WTC11 (cell line): ENCODE data around the gene F2RL3. TPM values are rescaled to one million over a fixed set of nuclear protein-coding genes. Genes with fewer than 3 reads are reported as not detected.

Experiments
- ATAC-seq: fragments of 200-7000 bp; cut with Tn5 transposase; 2 replicates; pipeline ENCODE4 v1.10.0; 2021; ENCODE audit warnings: mild to moderate bottlenecking, moderate library complexity
- CTCF ChIA-PET: fragments of 300-600 bp; sonication (Branson Sonifier 250); formaldehyde crosslinking; loops from one replicate; lab custom pipeline; 2021; ENCODE audit warnings: antibody characterized with exemption; lab: Charles Lee
- POLR2A ChIA-PET: fragments of 350-600 bp; sonication (Branson Sonifier 250); formaldehyde crosslinking; loops from one replicate; lab custom pipeline; 2021; ENCODE audit warnings: antibody characterized with exemption; lab: Charles Lee
- DNase-seq: peaks from one replicate; pipeline ENCODE4 v3.0.0; 2021; ENCODE audit warnings: low spot score
- H3K27ac Mint-ChIP-seq: 2 replicates; pipeline ENCODE4 v1.8.0; 2021; ENCODE audit warnings: mixed read lengths
- H3K27me3 Mint-ChIP-seq: 2 replicates; pipeline ENCODE4 v1.8.0; 2021; ENCODE audit warnings: low read depth, mild to moderate bottlenecking, moderate library complexity, mixed read lengths
- H3K36me3 Mint-ChIP-seq: 2 replicates; pipeline ENCODE4 v1.8.0; 2021; ENCODE audit warnings: mixed read lengths
- H3K4me1 Mint-ChIP-seq: 2 replicates; pipeline ENCODE4 v1.8.0; 2022; ENCODE audit warnings: mixed read lengths
- H3K4me3 Mint-ChIP-seq: 2 replicates; pipeline ENCODE4 v1.8.0; 2021; ENCODE audit warnings: mild to moderate bottlenecking, moderate library complexity, mixed read lengths
- H3K9me3 Mint-ChIP-seq: 2 replicates; pipeline ENCODE4 v1.8.0; 2021; ENCODE audit warnings: mixed read lengths
- CBFB ChIP-seq: sonication (generic); formaldehyde crosslinking; IDR thresholded peaks from 2 replicates; pipeline ENCODE4 v1.8.1; 2022; ENCODE audit warnings: mild to moderate bottlenecking, low read depth, missing genetic modification reagents
- ELF4 ChIP-seq: sonication (generic); formaldehyde crosslinking; IDR thresholded peaks from 2 replicates; pipeline ENCODE4 v1.8.1; 2022; ENCODE audit warnings: low read depth, mild to moderate bottlenecking, moderate library complexity, missing genetic modification reagents
- FOXJ3 ChIP-seq: sonication (generic); formaldehyde crosslinking; IDR thresholded peaks from 2 replicates; pipeline ENCODE4 v1.9.0; 2021; ENCODE audit warnings: missing genetic modification reagents, mild to moderate bottlenecking, borderline replicate concordance
- GTF2I ChIP-seq: fragments of 250-450 bp; sonication (Bioruptor Pico); conservative IDR thresholded peaks from 2 replicates; pipeline ENCODE4 v1.4.0; 2021; ENCODE audit warnings: mild to moderate bottlenecking
- HMGA2 ChIP-seq: fragments of 250-450 bp; sonication (Bioruptor Pico); IDR thresholded peaks from 2 replicates; pipeline ENCODE4 v1.4.0; 2021; ENCODE audit warnings: mild to moderate bottlenecking, moderate library complexity
- IRF2 ChIP-seq: sonication (generic); formaldehyde crosslinking; IDR thresholded peaks from 2 replicates; pipeline ENCODE4 v1.8.0; 2022; ENCODE audit warnings: low read depth, missing genetic modification reagents, borderline replicate concordance
- MXD4 ChIP-seq: fragments of 250-450 bp; sonication (Bioruptor Pico); IDR thresholded peaks from 2 replicates; pipeline ENCODE4 v1.8.0; 2021; ENCODE audit warnings: mild to moderate bottlenecking, moderate library complexity, borderline replicate concordance
- NR2C2 ChIP-seq: sonication (generic); formaldehyde crosslinking; IDR thresholded peaks from 2 replicates; pipeline ENCODE4 v1.8.0; 2022; ENCODE audit warnings: mild to moderate bottlenecking, missing genetic modification reagents
- OVOL2 ChIP-seq: fragments of 250-450 bp; sonication (Bioruptor Pico); IDR thresholded peaks from 2 replicates; pipeline ENCODE4 v1.9.0; 2021; ENCODE audit warnings: mild to moderate bottlenecking, borderline replicate concordance
- TEAD1 ChIP-seq: sonication (generic); formaldehyde crosslinking; IDR thresholded peaks from 2 replicates; pipeline ENCODE4 v1.8.0; 2022; ENCODE audit warnings: mild to moderate bottlenecking, missing genetic modification reagents
- TEAD4 ChIP-seq: sonication (generic); formaldehyde crosslinking; IDR thresholded peaks from 2 replicates; pipeline ENCODE4 v1.8.0; 2022; ENCODE audit warnings: mild to moderate bottlenecking, missing genetic modification reagents
- TP53 ChIP-seq: sonication (generic); formaldehyde crosslinking; IDR thresholded peaks from 2 replicates; pipeline ENCODE4 v1.8.1; 2023; ENCODE audit warnings: mild to moderate bottlenecking, missing genetic modification reagents
- ZBTB21 ChIP-seq: sonication (generic); formaldehyde crosslinking; IDR thresholded peaks from 2 replicates; pipeline ENCODE4 v1.8.1; 2023; ENCODE audit warnings: mild to moderate bottlenecking, missing genetic modification reagents, borderline replicate concordance
- total RNA-seq: library from RNA; stranded (reverse); gene quantifications from 3 replicates; pipeline ENCODE4 v1.2.3, GENCODE V29; 2021
- TF ChIP-seq, protein P1 (sequence below): sonication (generic); formaldehyde crosslinking; IDR thresholded peaks from 2 replicates; pipeline ENCODE4 v1.8.1; 2023; ENCODE audit warnings: mild to moderate bottlenecking, missing genetic modification reagents, moderate library complexity
- TF ChIP-seq, protein P2 (sequence below): sonication (generic); formaldehyde crosslinking; IDR thresholded peaks from 2 replicates; pipeline ENCODE4 v1.8.1; 2023; ENCODE audit warnings: mild to moderate bottlenecking, missing genetic modification reagents
- TF ChIP-seq, protein P3 (sequence below): sonication (generic); formaldehyde crosslinking; IDR thresholded peaks from 2 replicates; pipeline ENCODE4 v1.8.1; 2022; ENCODE audit warnings: mild to moderate bottlenecking, moderate library complexity, missing genetic modification reagents
- TF ChIP-seq, protein P4 (sequence below): fragments of 250-450 bp; sonication (Bioruptor Pico); IDR thresholded peaks from 2 replicates; pipeline ENCODE4 v1.9.0; 2021; ENCODE audit warnings: mild to moderate bottlenecking
- TF ChIP-seq, protein P5 (sequence below): sonication (generic); formaldehyde crosslinking; IDR thresholded peaks from 2 replicates; pipeline ENCODE4 v1.8.0; 2022; ENCODE audit warnings: mild to moderate bottlenecking, missing genetic modification reagents
- TF ChIP-seq, protein P6 (sequence below): sonication (generic); formaldehyde crosslinking; IDR thresholded peaks from 2 replicates; pipeline ENCODE4 v1.8.1; 2022; ENCODE audit warnings: low read depth, mild to moderate bottlenecking, moderate library complexity, missing genetic modification reagents, borderline replicate concordance
- TF ChIP-seq, protein P7 (sequence below): sonication (generic); formaldehyde crosslinking; IDR thresholded peaks from 2 replicates; pipeline ENCODE4 v1.8.0; 2023; ENCODE audit warnings: missing genetic modification reagents, mild to moderate bottlenecking, borderline replicate concordance

Gene F2RL3
- total RNA-seq, 1 experiment from 2014 or later, result 0.11 TPM

DNA sequence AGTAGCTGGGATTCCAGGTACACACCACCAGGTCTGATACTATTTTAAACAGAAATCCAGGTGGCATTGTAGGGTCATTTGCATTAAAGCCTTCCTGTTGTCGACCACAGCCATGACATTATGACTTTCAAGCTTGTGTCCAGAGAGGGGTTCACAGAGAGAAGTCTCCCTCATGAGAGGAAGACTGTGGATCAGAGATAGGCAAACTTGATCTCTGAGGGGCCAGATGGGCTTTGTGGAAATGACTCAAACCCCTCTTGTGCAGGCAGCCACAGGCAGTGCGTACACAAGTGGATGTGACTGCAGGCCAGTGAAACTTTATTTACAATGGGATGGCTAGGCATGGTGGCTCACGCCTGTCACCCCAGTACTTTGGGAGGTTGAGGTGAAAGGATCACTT lies 27.8 kb upstream of the F2RL3 start (continued):
- TF ChIP-seq, protein P1, sequence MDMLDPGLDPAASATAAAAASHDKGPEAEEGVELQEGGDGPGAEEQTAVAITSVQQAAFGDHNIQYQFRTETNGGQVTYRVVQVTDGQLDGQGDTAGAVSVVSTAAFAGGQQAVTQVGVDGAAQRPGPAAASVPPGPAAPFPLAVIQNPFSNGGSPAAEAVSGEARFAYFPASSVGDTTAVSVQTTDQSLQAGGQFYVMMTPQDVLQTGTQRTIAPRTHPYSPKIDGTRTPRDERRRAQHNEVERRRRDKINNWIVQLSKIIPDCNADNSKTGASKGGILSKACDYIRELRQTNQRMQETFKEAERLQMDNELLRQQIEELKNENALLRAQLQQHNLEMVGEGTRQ, result no peak
- TF ChIP-seq TP53 (CRISPR knock-in tag), result no peak

DNA sequence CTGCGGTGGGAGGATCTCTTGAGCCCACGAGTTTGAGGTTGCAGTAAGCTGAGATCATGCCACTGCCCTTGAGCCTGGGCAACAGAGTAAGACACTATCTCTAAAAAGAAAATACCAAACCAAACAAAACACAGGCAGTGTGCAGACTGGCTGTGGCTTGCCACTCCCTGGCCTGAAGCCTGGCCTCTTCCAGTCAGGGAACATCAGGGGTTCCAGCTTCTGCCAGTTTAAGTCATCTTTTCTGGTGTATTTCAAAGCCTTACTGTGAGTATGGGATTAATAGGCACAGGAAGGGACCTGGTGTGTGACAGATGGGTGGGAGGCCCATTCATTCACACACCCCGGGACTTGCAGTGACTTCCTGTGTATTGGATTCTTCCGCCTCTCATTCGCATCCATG lies 27.0 kb upstream of the F2RL3 start:
- no peak overlapping the region for H3K4me3 Mint-ChIP-seq
- CTCF ChIA-PET, result interaction anchor here (0.9 kb wide), 1 partner anchor 82 kb away, joined by 3 read pairs; no protein-coding TSS in a partner anchor
- TF ChIP-seq, protein P2, sequence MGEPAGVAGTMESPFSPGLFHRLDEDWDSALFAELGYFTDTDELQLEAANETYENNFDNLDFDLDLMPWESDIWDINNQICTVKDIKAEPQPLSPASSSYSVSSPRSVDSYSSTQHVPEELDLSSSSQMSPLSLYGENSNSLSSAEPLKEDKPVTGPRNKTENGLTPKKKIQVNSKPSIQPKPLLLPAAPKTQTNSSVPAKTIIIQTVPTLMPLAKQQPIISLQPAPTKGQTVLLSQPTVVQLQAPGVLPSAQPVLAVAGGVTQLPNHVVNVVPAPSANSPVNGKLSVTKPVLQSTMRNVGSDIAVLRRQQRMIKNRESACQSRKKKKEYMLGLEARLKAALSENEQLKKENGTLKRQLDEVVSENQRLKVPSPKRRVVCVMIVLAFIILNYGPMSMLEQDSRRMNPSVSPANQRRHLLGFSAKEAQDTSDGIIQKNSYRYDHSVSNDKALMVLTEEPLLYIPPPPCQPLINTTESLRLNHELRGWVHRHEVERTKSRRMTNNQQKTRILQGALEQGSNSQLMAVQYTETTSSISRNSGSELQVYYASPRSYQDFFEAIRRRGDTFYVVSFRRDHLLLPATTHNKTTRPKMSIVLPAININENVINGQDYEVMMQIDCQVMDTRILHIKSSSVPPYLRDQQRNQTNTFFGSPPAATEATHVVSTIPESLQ (CRISPR knock-in tag), result no peak
- TF ChIP-seq IRF2 (CRISPR knock-in tag) (no peak), ZBTB21 (CRISPR knock-in tag) (no peak), CBFB (CRISPR knock-in tag) (no peak), ELF4 (CRISPR knock-in tag) (no peak), HMGA2 (no peak), NR2C2 (no peak), OVOL2 (no peak), GTF2I (no peak), TEAD4 (CRISPR knock-in tag) (no peak), TEAD1 (CRISPR knock-in tag) (no peak), FOXJ3 (CRISPR knock-in tag) (no peak), MXD4 (CRISPR knock-in tag) (no peak)
- TF ChIP-seq, protein P3, sequence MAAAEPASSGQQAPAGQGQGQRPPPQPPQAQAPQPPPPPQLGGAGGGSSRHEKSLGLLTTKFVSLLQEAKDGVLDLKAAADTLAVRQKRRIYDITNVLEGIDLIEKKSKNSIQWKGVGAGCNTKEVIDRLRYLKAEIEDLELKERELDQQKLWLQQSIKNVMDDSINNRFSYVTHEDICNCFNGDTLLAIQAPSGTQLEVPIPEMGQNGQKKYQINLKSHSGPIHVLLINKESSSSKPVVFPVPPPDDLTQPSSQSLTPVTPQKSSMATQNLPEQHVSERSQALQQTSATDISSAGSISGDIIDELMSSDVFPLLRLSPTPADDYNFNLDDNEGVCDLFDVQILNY, result no peak
- TF ChIP-seq, protein P4, sequence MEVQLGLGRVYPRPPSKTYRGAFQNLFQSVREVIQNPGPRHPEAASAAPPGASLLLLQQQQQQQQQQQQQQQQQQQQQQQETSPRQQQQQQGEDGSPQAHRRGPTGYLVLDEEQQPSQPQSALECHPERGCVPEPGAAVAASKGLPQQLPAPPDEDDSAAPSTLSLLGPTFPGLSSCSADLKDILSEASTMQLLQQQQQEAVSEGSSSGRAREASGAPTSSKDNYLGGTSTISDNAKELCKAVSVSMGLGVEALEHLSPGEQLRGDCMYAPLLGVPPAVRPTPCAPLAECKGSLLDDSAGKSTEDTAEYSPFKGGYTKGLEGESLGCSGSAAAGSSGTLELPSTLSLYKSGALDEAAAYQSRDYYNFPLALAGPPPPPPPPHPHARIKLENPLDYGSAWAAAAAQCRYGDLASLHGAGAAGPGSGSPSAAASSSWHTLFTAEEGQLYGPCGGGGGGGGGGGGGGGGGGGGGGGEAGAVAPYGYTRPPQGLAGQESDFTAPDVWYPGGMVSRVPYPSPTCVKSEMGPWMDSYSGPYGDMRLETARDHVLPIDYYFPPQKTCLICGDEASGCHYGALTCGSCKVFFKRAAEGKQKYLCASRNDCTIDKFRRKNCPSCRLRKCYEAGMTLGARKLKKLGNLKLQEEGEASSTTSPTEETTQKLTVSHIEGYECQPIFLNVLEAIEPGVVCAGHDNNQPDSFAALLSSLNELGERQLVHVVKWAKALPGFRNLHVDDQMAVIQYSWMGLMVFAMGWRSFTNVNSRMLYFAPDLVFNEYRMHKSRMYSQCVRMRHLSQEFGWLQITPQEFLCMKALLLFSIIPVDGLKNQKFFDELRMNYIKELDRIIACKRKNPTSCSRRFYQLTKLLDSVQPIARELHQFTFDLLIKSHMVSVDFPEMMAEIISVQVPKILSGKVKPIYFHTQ (CRISPR knock-in tag), result no peak
- TF ChIP-seq, protein P5, sequence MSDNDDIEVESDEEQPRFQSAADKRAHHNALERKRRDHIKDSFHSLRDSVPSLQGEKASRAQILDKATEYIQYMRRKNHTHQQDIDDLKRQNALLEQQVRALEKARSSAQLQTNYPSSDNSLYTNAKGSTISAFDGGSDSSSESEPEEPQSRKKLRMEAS (CRISPR knock-in tag), result no peak
- TF ChIP-seq, protein P6, sequence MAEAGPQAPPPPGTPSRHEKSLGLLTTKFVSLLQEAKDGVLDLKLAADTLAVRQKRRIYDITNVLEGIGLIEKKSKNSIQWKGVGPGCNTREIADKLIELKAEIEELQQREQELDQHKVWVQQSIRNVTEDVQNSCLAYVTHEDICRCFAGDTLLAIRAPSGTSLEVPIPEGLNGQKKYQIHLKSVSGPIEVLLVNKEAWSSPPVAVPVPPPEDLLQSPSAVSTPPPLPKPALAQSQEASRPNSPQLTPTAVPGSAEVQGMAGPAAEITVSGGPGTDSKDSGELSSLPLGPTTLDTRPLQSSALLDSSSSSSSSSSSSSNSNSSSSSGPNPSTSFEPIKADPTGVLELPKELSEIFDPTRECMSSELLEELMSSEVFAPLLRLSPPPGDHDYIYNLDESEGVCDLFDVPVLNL (CRISPR knock-in tag), result no peak
- TF ChIP-seq, protein P7, sequence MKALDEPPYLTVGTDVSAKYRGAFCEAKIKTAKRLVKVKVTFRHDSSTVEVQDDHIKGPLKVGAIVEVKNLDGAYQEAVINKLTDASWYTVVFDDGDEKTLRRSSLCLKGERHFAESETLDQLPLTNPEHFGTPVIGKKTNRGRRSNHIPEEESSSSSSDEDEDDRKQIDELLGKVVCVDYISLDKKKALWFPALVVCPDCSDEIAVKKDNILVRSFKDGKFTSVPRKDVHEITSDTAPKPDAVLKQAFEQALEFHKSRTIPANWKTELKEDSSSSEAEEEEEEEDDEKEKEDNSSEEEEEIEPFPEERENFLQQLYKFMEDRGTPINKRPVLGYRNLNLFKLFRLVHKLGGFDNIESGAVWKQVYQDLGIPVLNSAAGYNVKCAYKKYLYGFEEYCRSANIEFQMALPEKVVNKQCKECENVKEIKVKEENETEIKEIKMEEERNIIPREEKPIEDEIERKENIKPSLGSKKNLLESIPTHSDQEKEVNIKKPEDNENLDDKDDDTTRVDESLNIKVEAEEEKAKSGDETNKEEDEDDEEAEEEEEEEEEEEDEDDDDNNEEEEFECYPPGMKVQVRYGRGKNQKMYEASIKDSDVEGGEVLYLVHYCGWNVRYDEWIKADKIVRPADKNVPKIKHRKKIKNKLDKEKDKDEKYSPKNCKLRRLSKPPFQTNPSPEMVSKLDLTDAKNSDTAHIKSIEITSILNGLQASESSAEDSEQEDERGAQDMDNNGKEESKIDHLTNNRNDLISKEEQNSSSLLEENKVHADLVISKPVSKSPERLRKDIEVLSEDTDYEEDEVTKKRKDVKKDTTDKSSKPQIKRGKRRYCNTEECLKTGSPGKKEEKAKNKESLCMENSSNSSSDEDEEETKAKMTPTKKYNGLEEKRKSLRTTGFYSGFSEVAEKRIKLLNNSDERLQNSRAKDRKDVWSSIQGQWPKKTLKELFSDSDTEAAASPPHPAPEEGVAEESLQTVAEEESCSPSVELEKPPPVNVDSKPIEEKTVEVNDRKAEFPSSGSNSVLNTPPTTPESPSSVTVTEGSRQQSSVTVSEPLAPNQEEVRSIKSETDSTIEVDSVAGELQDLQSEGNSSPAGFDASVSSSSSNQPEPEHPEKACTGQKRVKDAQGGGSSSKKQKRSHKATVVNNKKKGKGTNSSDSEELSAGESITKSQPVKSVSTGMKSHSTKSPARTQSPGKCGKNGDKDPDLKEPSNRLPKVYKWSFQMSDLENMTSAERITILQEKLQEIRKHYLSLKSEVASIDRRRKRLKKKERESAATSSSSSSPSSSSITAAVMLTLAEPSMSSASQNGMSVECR, result no peak
- TF ChIP-seq, all 79 proteins: peak for 0
- POLR2A ChIA-PET, result interaction anchor here (0.7 kb wide), 1 partner anchor 366 kb away, joined by 4 read pairs; no protein-coding TSS in a partner anchor
- ATAC-seq (no peak), DNase-seq (no peak)
- Mint-ChIP-seq H3K27ac (no peak overlapping the region; the same call in 1 of the 2 replicates), H3K27me3 (no peaks in the 10 kb centered on the region), H3K36me3 (peaks cover 33% of the 10 kb centered on the region), H3K9me3 (no peaks in the 10 kb centered on the region), H3K4me1 (no peaks in the 10 kb centered on the region)
